ENCODE measurements around the gene GPRC5B.

GPRC5B gene

DNA sequence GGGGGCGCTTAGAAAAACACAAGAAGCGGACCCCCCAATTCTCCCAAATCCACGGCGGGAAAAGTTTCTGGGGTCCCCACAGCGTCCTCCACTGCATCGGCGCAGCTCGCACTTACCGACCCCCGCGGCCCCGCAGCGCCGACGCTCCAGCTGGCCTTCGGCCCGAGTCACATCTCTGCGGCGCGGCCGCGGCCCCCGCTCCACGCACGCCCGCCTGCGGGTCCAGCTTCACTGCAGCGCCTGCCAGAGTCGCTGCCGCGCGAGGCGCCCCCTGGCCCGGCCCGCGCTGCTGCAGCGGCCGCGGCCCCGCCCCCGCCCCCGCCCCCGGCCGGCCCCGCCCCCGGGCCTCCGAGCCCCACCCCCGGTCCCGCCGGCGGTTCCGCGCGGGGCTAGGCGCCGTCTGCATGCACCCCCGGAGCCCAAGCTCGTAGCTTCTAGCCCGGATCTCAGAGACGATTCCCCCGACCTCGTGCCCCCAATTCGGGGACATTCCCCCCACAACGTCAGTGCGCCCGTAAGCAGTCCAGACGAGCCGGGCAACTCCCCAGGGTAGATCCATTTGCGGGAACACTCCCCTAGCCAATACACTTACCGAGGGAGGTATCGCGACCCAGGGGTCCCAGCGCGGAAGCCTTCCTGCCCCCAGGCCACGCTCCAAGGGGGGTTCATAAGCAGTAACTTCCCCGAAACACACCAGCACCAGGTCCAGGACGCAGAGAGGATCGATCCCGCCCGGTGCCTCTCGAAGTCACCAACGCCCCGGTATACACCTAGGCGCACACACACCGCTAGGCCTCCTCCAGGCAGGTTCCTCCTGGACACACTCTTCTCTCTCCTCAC lies at the start of gene GPRC5B:
Gene GPRC5B (minus strand): TSS at position 238 of the 840 bp plus-strand sequence. CDS start 12,003 bp downstream, outside the sequence.
- in situ Hi-C loops (cut with HindIII; ENCODE audit: low sequenced_read_pairs): no loop called here

- in situ Hi-C loops (cut with HindIII; ENCODE audit: low sequenced_read_pairs): no loop called here
These were observed 49.1 kb upstream of the GPRC5B start for GRCh38 chr16:19933740-19934139.

DNA sequence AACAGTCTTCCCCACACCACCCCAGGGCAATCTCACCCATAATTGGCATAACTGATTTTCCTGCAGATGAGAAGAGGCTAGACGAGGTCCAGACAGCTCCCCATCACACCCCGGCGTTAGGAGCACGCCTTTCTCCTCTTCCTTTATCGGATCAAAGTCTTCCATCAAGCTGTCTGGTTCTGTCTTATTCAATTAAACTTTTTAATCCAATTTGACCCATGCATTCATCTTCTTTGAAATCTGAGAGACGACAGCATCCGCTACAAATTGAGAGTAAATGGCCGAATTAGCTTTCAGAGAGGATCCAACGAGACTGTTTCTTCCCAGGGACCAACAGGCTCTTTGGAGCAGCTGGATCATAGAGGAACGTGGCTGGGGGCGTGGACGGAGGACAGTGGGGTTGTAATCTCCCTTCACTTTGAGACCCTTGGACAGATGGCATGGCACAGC lies 44.4 kb upstream of the GPRC5B start:
- in situ Hi-C loops (cut with HindIII; ENCODE audit: low sequenced_read_pairs): no loop called here

DNA sequence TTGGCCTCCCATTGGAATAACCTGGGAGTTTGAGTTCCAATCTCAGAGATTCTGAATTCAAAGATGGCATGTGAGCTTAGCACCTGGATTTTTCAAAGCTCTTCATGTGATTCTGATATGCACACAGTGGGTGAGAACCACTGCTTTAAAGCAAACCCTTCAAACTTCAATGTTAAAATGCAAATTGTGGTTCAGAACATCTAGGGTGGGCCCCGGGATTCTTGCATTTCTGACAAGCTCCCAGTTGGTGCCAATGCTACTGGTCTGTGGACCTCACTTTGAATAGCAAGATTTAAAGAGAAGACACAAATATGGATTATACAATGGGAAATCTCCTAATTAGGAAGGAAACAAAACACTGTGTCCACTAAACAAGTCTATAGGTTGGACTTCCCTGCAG lies 43.8 kb upstream of the GPRC5B start:
- in situ Hi-C loops (cut with HindIII; ENCODE audit: low sequenced_read_pairs): no loop called here

- in situ Hi-C loops (cut with HindIII; ENCODE audit: low sequenced_read_pairs): no loop called here
These were observed 42.1 kb upstream of the GPRC5B start for GRCh38 chr16:19926449-19927390.

- in situ Hi-C loops (cut with HindIII; ENCODE audit: low sequenced_read_pairs): no loop called here
These were observed 38.7 kb upstream of the GPRC5B start for GRCh38 chr16:19923396-19923795.

DNA sequence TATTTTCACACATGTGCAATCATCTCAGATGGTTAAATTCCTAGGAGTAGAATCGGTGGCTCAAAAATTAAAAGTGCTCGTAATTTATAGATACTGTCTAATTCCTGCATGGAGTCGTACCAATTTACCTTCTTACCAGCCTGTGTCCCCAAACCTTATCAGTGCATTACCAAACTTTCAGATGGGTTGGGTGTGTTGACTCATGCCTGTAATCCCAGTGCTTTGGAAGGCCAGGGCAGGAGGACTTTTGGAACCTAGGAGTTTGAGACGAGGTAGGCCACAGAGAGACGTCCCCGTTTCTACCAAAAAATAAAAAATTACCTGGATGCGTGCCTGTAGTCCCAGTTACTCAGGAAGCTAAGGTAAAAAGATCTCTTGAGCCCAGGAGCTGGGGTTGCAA lies 34.5 kb upstream of the GPRC5B start:
- in situ Hi-C loops (cut with HindIII; ENCODE audit: low sequenced_read_pairs): no loop called here

DNA sequence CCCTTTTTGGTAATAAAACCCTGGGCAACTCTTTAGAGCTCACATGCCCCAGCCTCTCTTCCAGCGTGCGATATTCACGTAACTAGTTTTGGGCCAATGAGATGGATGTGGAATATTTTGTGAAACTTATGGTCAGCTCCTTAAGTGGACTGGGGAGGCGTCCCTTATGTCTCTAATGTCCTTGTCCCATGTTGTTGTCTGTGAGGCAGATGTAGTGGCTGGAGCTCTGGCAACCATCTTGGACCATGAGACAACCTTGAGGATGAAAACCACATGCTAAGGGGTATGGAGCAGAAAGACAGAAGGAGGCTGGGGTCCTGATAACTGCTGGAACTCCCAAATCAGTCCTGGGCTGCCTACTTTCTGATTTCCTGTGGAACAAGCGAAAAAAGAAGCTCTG lies 31.4 kb upstream of the GPRC5B start:
- in situ Hi-C loops (cut with HindIII; ENCODE audit: low sequenced_read_pairs): no loop called here

DNA sequence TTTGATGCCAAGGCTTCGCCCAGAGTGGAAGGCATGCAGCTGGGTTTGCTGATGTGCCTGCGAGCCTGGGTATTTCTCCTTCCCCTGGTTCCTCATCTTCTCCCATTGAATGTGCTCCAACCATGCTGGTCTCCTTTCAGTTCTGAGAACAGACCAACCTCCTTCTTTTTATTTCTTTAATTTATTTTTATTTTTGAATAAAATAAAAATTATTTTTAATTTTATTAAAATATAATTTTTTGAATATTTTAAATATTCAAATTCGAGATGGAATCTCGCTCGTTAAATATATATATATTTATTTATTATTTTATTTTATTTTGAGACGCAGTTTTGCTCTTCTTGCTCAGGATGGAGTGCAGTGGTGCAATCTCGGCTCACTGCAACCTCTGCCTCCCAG lies 30.2 kb upstream of the GPRC5B start:
- in situ Hi-C loops (cut with HindIII; ENCODE audit: low sequenced_read_pairs): no loop called here

- in situ Hi-C loops (cut with HindIII; ENCODE audit: low sequenced_read_pairs): no loop called here
These were observed 28.6 kb upstream of the GPRC5B start for GRCh38 chr16:19913340-19913645.

DNA sequence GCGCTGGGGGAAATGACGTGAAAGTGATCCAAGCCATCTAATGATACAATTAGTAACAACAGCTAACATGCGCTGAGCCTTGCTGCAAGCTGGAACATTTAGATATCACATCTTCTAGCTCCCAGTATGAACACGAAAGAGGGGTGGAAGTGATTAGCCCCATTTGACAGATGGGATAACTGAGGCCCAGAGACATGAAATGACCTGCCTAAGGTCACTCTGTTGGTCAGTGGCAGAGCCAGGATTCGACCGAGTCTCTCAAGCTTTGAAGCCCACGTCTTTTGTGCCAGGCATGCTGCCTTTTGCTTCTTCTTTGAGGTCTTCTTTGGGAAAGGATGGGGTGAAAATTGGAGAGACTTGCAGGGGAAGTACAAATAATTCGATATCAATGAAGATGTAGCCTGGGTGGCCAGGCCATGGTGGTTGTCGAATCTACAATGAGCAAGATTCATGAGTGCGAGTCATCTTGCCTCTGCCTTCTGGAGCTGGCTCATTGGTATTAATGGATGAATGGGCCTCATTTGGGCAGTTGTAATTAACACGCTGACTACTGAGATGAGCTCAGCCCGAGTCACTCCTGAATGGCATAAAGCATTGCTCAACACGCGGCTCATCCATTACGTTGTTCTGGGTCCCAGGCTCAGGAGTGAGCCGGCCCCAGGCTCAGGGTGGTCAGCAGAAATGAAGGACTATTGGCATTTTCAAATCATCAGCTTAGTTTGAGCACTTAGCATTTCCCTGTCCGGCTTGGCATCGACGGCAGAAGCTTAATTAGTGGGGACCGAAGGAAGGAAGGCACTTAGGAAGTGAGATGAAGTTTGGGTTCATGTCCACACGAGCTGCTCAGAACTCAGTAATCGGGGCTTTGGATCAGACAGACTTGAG lies 28.0 kb upstream of the GPRC5B start:
- in situ Hi-C loops (cut with HindIII; ENCODE audit: low sequenced_read_pairs): no loop called here

DNA sequence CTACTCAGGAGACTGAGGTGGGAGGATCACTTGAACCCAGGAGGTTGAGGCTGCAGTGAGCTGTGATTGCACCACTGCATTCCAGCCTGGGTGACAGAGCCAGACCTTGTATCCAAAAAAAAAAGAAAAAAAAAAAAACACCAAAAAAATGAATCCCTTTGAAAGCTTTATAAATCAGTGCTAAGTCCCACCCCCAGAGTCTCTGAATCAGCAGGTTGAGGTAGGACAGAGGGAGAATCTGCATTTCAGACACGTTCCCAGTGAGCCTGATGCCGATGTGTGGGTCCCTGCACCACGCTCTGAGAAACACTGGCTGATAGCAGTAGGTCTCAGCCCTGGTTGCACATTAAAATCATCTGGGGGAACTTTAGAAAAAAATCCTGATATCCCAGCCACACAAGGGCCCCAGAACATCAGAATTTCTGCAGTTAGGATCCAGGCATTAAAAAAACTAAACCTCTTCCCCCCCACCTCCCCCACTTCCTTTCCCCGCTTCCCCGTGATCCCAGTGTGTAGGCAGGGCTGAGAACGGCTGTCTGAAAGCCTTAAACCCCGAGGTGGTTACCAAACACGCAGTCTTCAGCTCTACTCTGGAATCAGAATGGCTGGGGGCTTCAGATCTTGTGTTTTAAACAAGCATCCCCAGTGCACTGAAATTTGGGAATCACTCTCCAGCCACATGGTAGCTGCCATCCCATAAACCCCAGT lies 27.3 kb upstream of the GPRC5B start:
- in situ Hi-C loops (cut with HindIII; ENCODE audit: low sequenced_read_pairs): no loop called here

- in situ Hi-C loops (cut with HindIII; ENCODE audit: low sequenced_read_pairs): no loop called here
These were observed 26.6 kb upstream of the GPRC5B start for GRCh38 chr16:19911204-19911603.

GRCh38 chr16:19909750-19910322 lies 25.2 kb upstream of the GPRC5B start:
- in situ Hi-C loops (cut with HindIII; ENCODE audit: low sequenced_read_pairs): no loop called here

DNA sequence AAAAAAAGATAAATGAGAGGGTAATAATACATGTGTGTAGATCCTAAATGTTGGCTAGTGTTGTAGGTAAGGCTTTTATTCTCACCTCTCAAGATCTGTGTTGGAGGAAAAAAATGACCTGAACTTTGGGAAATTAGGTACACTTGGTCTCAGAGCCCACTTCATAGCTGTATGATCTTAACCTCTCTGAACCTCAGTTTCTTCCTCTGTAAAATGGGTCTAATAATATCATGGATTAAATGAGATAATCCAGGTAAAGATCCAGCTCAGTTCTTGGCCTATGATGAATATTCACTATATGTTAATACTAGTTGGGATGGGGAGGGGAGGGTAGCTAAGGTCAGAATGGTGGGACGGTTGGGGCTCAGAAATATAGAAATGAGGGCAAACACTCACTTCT lies 24.3 kb upstream of the GPRC5B start:
- in situ Hi-C loops (cut with HindIII; ENCODE audit: low sequenced_read_pairs): no loop called here

- in situ Hi-C loops (cut with HindIII; ENCODE audit: low sequenced_read_pairs): no loop called here
These were observed 22.7 kb upstream of the GPRC5B start for GRCh38 chr16:19907161-19907992.

- in situ Hi-C loops (cut with HindIII; ENCODE audit: low sequenced_read_pairs): no loop called here
These were observed 16.5 kb upstream of the GPRC5B start for GRCh38 chr16:19901164-19901563.

- in situ Hi-C loops (cut with HindIII; ENCODE audit: low sequenced_read_pairs): no loop called here
These were observed 14.9 kb upstream of the GPRC5B start for GRCh38 chr16:19899605-19899955.

DNA sequence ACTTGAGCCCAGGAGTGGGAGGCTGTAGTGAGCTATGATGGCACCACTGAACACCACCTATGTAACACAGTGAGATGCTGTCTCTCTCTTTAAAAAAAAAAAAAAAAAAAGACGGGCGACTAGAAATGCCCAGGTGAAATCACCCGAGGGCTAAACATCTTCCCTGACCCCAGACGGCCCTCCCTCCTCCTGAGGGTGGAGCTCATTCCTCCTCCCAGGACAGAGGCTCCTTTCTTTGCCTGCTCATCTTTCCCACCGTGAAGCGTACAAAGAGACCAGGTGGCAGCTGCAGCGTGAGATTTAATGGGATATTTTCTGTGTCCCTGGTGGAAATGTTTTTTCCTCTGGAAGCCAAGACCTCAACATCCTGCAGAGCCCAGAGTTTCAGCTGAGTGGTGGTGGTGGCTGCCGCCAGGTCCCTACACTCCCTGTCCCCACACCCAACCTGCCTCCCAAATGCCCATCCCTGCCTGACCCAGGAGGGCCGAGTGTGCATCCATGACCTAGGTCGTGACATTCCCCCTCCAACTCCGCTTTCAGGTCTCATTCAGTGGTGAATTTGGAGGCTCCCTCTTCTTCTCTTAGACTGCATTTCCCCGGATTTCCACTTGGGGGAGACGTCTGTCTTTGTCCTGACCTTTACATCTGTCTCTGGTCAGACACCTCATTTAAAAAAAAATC lies 14.4 kb upstream of the GPRC5B start:
- in situ Hi-C loops (cut with HindIII; ENCODE audit: low sequenced_read_pairs): no loop called here

Measured in DLD1 (cell line).